ENCODE results near the gene SDR42E1.

The SDR42E1 gene

DNA sequence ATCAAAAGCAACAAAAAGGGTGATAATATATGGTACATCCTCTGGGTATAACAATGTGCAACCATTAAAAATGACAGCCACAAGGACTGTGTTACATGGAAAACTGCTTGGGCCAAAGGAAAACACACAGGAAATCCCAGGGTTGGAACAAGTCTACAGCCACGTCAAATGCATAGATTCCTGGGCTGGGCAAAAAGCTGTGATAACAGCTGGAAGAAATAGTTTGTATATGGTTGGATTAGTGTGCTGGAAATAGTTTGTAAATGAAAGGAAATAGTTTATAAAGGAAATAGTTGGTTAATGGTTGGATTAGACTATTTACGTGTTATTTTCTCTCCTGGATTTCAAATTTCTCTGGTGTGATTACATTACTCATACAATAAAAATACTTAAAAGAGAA, 26.4 kb upstream of the SDR42E1 start:
- Histone ChIP-seq H3K36me3 (no peaks in the 10 kb centered on the region), H3K27me3 (peaks cover 58% of the 10 kb centered on the region), H3K4me3 (ENCODE audit: low read depth in 1 of 2, low read length in 1 of 2) (no peak overlapping the region), H3K27ac (no peak overlapping the region), H3K9me3 (no peaks in the 10 kb centered on the region), H3K4me1 (ENCODE audit: control insufficient read depth in 1 of 2, insufficient read depth in 1 of 2, low read depth in 1 of 2, low read length in 1 of 2) (no peaks in the 10 kb centered on the region)
- TF ChIP-seq, protein P1, sequence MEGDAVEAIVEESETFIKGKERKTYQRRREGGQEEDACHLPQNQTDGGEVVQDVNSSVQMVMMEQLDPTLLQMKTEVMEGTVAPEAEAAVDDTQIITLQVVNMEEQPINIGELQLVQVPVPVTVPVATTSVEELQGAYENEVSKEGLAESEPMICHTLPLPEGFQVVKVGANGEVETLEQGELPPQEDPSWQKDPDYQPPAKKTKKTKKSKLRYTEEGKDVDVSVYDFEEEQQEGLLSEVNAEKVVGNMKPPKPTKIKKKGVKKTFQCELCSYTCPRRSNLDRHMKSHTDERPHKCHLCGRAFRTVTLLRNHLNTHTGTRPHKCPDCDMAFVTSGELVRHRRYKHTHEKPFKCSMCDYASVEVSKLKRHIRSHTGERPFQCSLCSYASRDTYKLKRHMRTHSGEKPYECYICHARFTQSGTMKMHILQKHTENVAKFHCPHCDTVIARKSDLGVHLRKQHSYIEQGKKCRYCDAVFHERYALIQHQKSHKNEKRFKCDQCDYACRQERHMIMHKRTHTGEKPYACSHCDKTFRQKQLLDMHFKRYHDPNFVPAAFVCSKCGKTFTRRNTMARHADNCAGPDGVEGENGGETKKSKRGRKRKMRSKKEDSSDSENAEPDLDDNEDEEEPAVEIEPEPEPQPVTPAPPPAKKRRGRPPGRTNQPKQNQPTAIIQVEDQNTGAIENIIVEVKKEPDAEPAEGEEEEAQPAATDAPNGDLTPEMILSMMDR (IDR thresholded peaks at IDR 0.05) = no peak

DNA sequence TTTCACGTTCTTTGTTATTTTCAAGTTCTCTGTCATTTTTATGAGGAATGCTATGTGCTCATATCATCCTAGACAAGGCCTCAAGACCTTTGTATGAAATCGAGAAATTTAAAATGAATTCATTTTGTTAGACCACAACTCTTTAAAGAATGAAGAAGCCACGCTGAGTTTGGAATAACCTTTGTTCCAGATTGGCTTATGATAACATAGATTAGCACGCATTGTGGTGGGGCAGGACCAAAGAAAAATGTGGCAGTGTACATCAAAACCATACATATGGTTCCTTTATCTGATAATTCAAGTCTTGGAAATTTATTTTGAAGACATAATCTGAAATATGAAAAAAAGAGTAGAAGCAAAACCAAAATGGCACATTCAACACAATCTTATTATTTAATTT, 26.0 kb upstream of the SDR42E1 start:
- H3K27ac ChIP-seq = no peak overlapping the region
- TF ChIP-seq, protein P1 (IDR thresholded peaks at IDR 0.05) = no peak
- no peak overlapping the region for H3K4me3 ChIP-seq (ENCODE audit: low read depth in 1 of 2, low read length in 1 of 2)
- H3K4me1 ChIP-seq (ENCODE audit: control insufficient read depth in 1 of 2, insufficient read depth in 1 of 2, low read depth in 1 of 2, low read length in 1 of 2) = no peaks in the 10 kb centered on the region
- H3K9me3 ChIP-seq = no peaks in the 10 kb centered on the region
- H3K36me3 ChIP-seq = no peaks in the 10 kb centered on the region
- H3K27me3 ChIP-seq = peaks cover 58% of the 10 kb centered on the region

DNA sequence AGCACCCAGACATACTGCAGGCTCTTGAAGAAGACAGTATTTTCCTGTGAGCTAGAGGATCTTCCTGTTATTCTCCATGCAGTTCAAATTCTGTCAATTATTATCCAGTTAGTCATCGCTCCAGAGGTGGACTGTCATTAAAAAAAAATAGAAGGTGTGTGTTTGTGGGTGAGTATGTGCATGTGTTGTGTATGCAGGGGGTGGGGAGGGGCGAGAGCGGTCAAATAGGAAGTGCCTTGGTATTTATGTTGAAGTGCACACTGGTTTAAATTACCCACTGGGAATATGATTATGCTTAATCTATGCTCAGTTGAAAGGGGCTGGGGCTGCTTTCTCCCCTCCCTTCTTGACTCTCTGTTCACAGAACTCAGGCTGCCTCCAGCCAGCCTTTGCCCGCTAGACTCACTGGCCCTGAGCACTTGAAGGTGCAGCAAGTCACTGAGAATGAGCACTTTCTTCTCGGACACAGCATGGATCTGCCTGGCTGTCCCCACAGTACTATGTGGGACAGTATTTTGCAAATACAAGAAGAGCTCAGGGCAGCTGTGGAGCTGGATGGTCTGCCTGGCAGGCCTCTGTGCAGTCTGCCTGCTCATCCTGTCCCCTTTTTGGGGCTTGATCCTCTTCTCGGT, 23.8 kb upstream of the SDR42E1 start, which contains the start of gene HSD17B2:
Gene HSD17B2 (plus strand): TSS at position 273 of the 632 bp plus-strand sequence. CDS start 172 bp downstream, at position 445.
- no peak within 1 kb of the TSS for H3K27ac ChIP-seq
- peaks cover 58% of the 10 kb centered on the region for H3K27me3 ChIP-seq
- H3K4me1 ChIP-seq (ENCODE audit: control insufficient read depth in 1 of 2, insufficient read depth in 1 of 2, low read depth in 1 of 2, low read length in 1 of 2) = no peaks in the 10 kb centered on the region
- TF ChIP-seq, protein P1 (IDR thresholded peaks at IDR 0.05) = no peak
- no peak within 1 kb of the TSS for H3K4me3 ChIP-seq (ENCODE audit: low read depth in 1 of 2, low read length in 1 of 2)
- H3K9me3 ChIP-seq = no peaks in the 10 kb centered on the region
- H3K36me3 ChIP-seq = no peaks in the 10 kb centered on the region

DNA sequence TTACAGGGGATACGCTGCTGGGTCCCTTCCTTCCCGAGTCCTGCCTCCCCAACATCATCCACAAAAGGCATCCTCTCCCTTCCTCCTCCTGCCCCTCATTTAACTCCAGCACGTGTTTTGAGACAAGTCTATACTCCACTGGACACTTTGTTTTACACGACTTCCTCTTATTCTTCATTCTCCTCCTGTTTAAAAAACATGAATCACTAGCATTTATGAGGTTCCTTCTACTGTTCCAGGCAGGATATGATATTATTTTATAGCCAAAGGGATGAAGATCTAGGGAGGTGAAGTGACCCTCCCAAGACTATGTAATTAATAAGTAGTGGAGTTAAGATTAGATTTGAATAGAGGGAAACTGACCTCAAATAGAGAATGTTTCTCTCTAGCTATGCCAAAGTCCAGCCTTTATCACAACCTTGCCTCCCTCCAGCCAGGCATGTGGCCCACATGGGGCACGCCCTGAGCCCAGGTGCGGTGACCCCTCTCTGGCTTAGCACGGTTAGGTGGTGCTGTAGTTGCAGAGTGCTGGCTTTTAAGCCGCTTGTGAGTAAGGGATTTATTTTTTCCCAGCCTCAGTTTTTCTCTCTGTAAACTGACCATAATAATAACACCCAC, 22.5 kb upstream of the SDR42E1 start:
- Histone ChIP-seq H3K36me3 (no peaks in the 10 kb centered on the region), H3K27me3 (peaks cover 50% of the 10 kb centered on the region), H3K9me3 (no peaks in the 10 kb centered on the region), H3K4me3 (ENCODE audit: low read depth in 1 of 2, low read length in 1 of 2) (no peak overlapping the region), H3K27ac (no peak overlapping the region), H3K4me1 (ENCODE audit: control insufficient read depth in 1 of 2, insufficient read depth in 1 of 2, low read depth in 1 of 2, low read length in 1 of 2) (no peaks in the 10 kb centered on the region)
- TF ChIP-seq, protein P1 (IDR thresholded peaks at IDR 0.05) = no peak

DNA sequence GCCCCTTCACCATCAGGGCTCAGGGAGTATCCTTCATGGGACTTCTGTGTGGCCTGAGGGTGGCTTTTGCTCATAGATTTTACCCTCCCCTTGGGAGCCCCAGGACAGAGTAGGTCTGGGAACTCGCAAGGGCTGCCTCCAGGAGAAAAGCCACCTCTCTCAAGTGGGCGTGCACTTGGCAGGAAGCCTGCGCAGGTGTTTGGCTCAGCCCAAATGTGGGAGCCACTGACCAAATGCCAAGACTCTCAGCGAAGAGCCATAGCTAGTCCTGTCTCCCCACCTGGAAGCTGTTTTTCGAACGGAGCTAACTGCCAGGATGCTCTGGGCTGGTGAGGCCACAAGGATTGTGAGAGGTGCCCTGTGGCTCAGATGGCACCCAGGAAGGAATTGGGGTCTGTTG, 21.7 kb upstream of the SDR42E1 start:
- Histone ChIP-seq H3K4me1 (ENCODE audit: control insufficient read depth in 1 of 2, insufficient read depth in 1 of 2, low read depth in 1 of 2, low read length in 1 of 2) (no peaks in the 10 kb centered on the region), H3K27ac (no peak overlapping the region), H3K36me3 (no peaks in the 10 kb centered on the region), H3K27me3 (peaks cover 43% of the 10 kb centered on the region), H3K4me3 (ENCODE audit: low read depth in 1 of 2, low read length in 1 of 2) (no peak overlapping the region), H3K9me3 (no peaks in the 10 kb centered on the region)
- TF ChIP-seq, protein P1 (IDR thresholded peaks at IDR 0.05) = no peak

Measured in neutrophil (primary cell).